A549 treated with ZK216348 at 1 μM for 4 hours (cell line): ENCODE results near the gene RFX7. TPM values are rescaled to one million over a fixed set of nuclear protein-coding genes. Genes with fewer than 3 reads are reported as not detected.

Source experiments
- total RNA-seq: library from RNA; stranded (reverse); fragments of 200-300 nt; extraction: Qiagen RNA extraction; gene quantifications from 5 replicates; pipeline ENCODE4 v1.2.3, GENCODE V29; 2022; ENCODE audit warnings: low read depth

Gene RFX7
- total RNA-seq = 9.0 to 16.8 TPM (median 12.3 TPM) in 5 replicates

DNA sequence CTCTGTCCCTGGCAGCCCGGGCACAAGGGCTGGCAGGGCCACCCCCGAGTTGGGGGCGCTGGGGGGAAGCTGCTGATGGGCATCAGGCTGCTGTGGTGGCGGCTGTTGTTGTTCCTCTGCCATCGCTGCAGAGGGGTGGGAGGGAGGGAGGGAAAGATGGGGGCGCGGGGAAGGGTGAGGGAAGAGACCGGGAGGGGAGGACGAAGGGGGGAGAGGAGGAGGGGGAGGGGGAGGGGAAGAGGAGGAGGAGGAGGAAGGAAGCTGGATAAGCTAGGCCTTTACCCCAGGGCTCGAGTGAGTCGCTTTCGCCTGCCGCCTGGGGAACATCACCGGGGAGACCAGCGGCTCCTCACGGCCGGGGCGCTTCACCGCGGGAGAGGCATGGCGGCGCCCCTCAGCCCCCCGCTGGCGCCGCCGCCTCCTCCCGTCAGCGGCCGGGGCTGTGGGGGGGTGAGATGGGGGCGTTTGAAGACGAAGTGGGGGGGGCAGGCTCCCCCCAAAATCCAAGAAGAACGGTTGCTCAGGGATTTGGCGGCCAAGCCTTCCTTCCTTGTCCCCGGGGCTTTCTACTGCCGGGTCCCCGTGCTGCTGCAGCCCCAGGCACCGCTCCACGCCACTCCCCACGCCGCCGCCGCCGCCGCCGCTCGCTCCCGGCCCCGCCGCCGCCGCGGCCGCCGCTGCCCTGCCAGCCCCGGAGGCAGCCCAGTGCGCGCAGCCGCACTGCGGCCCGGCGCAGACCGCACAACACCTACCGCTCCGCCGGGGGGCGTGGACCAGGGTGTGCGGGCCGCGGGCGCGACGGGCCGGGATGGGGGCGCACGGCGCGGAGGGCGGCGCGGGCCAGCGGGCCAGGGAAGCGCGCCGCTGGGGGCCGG is at the start of gene RFX7:
Gene RFX7, minus strand, starts transcription at position 717 of the 875 bp plus-strand sequence. Its CDS starts 594 bp downstream, at position 123.

Other genes with a start within 250 kb of the RFX7 start
- 2.7 to 5.3 TPM (median 5.0 TPM) in 5 replicates for gene TEX9, start 121.5 kb upstream of the RFX7 start, total RNA-seq
- gene MNS1, start 221.3 kb upstream of the RFX7 start, total RNA-seq = 2.0 to 5.1 TPM (median 3.5 TPM) in 5 replicates